ENCODE data around the gene COPRS.

DNA sequence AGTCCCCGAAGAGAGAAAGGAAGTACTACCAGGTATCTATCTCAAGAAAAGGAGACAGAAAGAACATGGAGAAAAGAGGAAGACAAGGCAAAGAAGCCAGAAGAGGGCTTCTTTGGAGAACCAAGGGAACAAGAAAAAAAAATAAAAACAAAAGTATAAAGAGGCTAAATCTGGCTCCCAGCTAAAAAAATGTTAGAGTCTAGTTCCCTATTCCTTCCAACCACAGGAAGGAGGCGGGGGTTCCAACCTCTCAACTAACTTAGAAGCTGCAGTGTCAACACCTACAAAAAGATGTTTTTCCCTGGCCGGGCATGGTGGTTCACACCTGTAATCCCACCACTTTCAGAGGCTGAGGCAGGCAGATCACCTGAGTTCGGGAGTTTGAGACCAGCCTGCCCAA lies 29.1 kb upstream of the COPRS start:
- TF ChIP-seq ARNT (IDR thresholded peaks at IDR 0.05), result no peak
- TF ChIP-seq TARDBP (IDR thresholded peaks at IDR 0.05), result no peak
- TF ChIP-seq FOXM1 (IDR thresholded peaks at IDR 0.05; ENCODE audit: borderline replicate concordance), result no peak
- TF ChIP-seq FOXA1 (IDR thresholded peaks at IDR 0.05), result no peak
- TF ChIP-seq SP1 (IDR thresholded peaks at IDR 0.05), result no peak
- TF ChIP-seq CTBP1 (IDR thresholded peaks at IDR 0.05; ENCODE audit: borderline replicate concordance), result no peak
- no peak for TF ChIP-seq NFRKB (IDR thresholded peaks at IDR 0.05)
- TF ChIP-seq, protein P1, sequence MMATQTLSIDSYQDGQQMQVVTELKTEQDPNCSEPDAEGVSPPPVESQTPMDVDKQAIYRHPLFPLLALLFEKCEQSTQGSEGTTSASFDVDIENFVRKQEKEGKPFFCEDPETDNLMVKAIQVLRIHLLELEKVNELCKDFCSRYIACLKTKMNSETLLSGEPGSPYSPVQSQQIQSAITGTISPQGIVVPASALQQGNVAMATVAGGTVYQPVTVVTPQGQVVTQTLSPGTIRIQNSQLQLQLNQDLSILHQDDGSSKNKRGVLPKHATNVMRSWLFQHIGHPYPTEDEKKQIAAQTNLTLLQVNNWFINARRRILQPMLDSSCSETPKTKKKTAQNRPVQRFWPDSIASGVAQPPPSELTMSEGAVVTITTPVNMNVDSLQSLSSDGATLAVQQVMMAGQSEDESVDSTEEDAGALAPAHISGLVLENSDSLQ (IDR thresholded peaks at IDR 0.05), result no peak
- TF ChIP-seq ELF4 (IDR thresholded peaks at IDR 0.05), result no peak
- TF ChIP-seq BHLHE40 (IDR thresholded peaks at IDR 0.05; ENCODE audit: borderline replicate concordance), result no peak
- no peak for TF ChIP-seq HDGF (IDR thresholded peaks at IDR 0.05; ENCODE audit: borderline replicate concordance)
